ENCODE measurements around the gene MAN2A1.

Gene MAN2A1

DNA sequence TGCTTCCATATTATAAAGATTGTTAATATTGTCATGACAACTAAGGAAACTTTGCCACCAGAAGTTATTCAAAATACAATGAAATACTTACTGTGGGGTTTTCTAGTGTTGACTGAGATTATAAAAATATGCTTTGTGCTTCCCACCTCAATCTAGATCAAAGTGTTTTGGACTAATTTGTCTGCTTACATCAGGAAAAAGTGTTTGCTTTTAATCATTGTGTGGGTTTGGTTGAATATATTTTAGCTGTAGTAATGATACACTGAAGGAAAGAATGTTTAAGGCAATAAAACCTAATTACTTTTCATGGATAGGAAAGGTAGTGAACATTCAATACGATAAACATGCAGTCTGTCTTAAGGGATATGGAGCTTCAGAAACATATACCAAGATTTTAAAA is 29.8 kb upstream of the MAN2A1 start:
- TF ChIP-seq, protein P1, sequence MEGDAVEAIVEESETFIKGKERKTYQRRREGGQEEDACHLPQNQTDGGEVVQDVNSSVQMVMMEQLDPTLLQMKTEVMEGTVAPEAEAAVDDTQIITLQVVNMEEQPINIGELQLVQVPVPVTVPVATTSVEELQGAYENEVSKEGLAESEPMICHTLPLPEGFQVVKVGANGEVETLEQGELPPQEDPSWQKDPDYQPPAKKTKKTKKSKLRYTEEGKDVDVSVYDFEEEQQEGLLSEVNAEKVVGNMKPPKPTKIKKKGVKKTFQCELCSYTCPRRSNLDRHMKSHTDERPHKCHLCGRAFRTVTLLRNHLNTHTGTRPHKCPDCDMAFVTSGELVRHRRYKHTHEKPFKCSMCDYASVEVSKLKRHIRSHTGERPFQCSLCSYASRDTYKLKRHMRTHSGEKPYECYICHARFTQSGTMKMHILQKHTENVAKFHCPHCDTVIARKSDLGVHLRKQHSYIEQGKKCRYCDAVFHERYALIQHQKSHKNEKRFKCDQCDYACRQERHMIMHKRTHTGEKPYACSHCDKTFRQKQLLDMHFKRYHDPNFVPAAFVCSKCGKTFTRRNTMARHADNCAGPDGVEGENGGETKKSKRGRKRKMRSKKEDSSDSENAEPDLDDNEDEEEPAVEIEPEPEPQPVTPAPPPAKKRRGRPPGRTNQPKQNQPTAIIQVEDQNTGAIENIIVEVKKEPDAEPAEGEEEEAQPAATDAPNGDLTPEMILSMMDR (conservative IDR thresholded peaks at IDR 0.05; ENCODE audit: control insufficient read depth, insufficient read depth, low read depth, low read length) = no peak
- DNase-seq (ENCODE audit: low read depth) = no peak
- no peak overlapping the region for H3K4me3 ChIP-seq (ENCODE audit: control insufficient read depth, low read depth, low read length)

DNA sequence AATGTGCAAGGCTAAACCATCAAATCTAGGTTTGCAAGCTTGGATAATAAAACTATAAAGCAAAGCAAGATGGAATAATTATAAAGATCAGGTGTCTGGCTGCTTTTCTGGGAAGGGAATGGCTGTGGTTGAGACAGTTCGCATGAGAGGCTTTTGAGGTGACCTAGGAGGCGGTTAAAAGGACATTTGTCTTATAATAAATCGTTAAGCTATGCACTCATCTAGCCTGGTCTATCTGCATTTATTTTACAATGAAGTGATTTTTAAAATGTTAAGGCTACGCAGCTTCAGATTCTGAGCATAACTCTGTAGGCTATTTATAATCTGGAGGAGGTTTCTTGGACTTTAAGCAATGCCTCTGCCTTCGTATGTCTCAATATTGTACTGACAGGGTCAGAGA is 29.4 kb upstream of the MAN2A1 start:
- no peak overlapping the region for H3K4me3 ChIP-seq (ENCODE audit: control insufficient read depth, low read depth, low read length)
- TF ChIP-seq, protein P1 (conservative IDR thresholded peaks at IDR 0.05; ENCODE audit: control insufficient read depth, insufficient read depth, low read depth, low read length) = no peak
- DNase-seq (ENCODE audit: low read depth) = no peak

DNA sequence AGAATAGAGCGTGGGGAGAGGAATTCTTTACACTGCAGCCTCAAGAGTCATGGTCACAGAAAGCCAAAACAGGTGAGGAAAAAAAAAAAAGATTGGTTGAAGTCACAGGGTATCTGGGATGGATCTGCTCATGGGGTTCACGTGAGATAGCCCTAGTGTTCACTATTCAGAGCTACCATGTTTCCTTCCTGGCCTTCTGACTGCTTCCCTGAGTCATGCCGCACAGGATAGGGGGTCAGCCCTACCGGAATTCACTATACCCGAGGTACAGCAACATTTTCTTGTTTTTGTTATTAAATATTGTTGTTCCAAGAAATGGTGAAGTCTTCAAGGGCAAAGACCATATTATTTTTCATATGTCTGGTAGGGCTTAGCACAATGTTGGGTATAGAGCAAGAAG is 21.5 kb upstream of the MAN2A1 start:
- TF ChIP-seq, protein P1 (conservative IDR thresholded peaks at IDR 0.05; ENCODE audit: control insufficient read depth, insufficient read depth, low read depth, low read length) = no peak
- H3K4me3 ChIP-seq (ENCODE audit: control insufficient read depth, low read depth, low read length) = no peak overlapping the region
- DNase-seq (ENCODE audit: low read depth) = no peak

DNA sequence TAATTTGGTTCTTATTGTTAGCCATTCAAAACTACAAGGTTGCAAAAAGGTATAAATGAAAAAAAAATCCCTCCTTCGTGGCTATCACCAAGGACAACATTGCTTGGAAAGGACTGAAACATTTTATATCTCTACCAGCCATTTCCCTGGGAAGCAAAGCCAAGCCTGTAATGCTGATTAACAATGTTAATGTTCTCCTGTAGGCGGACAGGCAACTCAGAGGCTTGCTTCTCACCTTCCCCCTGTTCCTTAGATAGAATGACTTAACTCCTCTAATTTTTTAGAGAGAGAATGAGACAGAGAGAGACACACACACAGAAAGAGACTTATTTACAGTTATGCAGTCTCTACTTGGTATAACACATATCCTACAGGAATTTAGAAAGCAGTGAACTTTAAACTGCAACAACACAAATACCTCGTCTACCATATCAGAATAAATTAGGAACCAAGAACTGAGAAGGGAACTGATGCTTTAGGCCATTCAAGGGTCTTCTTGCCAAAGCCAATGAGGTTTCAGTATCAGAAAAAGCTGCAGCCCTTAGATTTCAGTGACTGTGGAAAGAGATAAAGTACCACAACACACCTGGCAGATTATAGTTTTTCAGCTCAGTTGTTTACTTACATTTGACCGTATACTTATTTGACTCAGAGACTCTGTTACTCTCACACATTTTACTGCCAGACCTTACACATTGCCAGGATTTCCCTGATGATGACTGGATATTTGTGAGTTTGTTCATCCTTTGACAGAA is 20.9 kb upstream of the MAN2A1 start:
- TF ChIP-seq, protein P1 (conservative IDR thresholded peaks at IDR 0.05; ENCODE audit: control insufficient read depth, insufficient read depth, low read depth, low read length) = no peak
- no peak for DNase-seq (ENCODE audit: low read depth)
- no peak overlapping the region for H3K4me3 ChIP-seq (ENCODE audit: control insufficient read depth, low read depth, low read length)

DNA sequence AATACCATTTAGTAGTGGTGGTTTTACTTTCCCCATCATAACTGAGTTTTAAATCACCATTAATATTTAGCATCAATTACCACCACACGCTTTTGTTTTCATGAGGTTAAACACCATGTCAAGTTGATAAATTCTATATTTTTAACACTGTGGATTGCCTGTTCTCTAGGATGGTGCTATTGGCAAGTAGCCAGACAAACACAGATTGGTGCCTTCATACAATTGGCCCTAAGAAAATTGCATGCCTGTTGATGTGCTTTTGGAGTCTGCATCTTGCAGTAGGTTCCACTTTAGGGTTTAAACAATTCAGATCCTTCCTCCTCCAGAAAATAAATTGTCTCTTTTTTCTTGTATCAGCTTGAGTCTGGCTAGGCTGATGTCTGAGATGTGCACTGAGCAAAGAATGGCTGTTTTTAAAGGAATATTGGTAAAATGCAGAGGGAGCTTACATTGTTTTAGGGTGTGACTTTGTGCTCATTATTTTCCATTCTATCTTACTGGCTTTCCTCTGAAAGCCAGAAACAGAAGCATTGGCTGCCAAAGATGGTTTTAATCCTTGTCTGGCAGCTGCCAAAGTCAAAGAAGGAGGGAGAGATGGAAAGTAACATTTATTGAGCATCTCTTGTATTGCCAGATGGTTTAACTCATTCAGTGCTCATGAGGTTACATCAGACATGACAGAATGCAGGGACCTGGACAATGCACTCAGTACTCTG is 19.6 kb upstream of the MAN2A1 start:
- DNase-seq (ENCODE audit: low read depth) = no peak
- TF ChIP-seq, protein P1 (conservative IDR thresholded peaks at IDR 0.05; ENCODE audit: control insufficient read depth, insufficient read depth, low read depth, low read length) = no peak
- H3K4me3 ChIP-seq (ENCODE audit: control insufficient read depth, low read depth, low read length) = no peak overlapping the region

DNA sequence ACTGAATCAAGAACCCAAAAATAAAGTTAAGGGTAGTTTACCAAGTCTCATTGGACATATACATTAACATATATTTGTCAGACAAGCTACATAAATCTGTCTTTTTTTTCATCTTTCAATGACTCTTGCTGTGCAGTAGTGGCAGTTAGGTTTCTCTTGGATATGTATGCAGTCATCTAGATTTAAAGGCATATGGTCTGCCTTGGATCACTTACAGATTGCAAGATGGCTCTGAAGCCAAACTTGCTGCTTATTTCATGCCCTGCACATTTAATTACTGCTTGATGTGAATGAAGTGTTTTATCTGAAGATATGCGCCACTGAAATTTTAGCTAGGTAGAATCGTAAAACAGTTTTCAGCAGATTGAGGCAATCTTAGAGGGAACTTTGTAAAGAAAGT is 18.6 kb upstream of the MAN2A1 start:
- no peak overlapping the region for H3K4me3 ChIP-seq (ENCODE audit: control insufficient read depth, low read depth, low read length)
- TF ChIP-seq, protein P1 (conservative IDR thresholded peaks at IDR 0.05; ENCODE audit: control insufficient read depth, insufficient read depth, low read depth, low read length) = no peak

More for the DNA sequence above, 18.6 kb upstream of the MAN2A1 start:
- no peak for DNase-seq (ENCODE audit: low read depth)
